Measurements from ENCODE around the gene XRCC5. TPM values are rescaled to one million over a fixed set of nuclear protein-coding genes. Genes with fewer than 3 reads are reported as not detected.

The XRCC5 gene
- total and polyA plus RNA-seq, 3 donors from 2014 or later = 132 to 145 (median 133) TPM

DNA sequence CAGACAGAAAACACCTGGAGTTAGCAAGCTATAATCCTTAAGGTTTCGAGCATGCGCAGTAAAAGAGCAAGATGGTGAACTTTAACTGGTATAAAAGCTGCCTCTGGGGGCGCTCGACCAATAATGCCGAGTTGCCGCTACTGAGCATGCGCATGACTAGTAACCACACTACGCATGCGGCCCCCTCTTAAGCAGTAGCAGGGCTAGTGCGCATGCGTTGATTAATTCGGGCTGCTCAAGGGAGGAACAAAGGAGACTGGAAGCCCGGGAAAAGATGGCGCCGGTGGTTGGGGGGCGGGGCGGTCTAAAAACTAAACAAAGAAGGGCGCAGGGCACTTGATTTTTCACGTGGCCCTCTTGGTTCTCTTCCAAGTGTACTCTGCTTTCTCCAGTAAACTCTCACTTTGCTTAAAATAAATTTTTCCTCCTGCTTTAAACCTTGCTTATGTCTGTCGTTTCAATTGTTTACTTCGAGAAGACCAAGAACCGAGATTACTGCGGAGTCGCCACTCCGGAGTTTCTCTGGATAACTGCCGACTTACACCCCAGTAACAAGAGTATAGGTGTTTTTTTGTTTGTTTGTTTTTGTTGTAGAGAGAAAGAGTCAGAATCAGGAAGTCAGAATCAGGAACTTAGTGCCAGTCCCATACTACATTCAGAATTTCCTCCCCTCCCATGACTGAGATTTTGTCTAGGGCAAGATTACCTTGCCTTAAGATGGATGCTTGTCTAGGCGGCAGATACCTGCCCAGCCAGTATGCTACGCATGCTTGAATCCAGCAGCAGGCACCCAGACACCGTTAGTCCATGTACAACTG lies 5.8 kb downstream of the XRCC5 start:
- Histone ChIP-seq H3K27me3 (no peaks in the 10 kb centered on the region), H3K36me3 (ENCODE audit: low read depth, missing control alignments) (no peaks in the 10 kb centered on the region), H3K4me1 (peaks cover 24% of the 10 kb centered on the region), H3K27ac (peak overlapping the region; percentile 82 to 87), H3K4me3 (peak overlapping the region; percentile 58 to 71), H3K9me3 (no peaks in the 10 kb centered on the region)
- no peak for TF ChIP-seq POLR2A (IDR thresholded peaks at IDR 0.05)
- TF ChIP-seq, protein P1, sequence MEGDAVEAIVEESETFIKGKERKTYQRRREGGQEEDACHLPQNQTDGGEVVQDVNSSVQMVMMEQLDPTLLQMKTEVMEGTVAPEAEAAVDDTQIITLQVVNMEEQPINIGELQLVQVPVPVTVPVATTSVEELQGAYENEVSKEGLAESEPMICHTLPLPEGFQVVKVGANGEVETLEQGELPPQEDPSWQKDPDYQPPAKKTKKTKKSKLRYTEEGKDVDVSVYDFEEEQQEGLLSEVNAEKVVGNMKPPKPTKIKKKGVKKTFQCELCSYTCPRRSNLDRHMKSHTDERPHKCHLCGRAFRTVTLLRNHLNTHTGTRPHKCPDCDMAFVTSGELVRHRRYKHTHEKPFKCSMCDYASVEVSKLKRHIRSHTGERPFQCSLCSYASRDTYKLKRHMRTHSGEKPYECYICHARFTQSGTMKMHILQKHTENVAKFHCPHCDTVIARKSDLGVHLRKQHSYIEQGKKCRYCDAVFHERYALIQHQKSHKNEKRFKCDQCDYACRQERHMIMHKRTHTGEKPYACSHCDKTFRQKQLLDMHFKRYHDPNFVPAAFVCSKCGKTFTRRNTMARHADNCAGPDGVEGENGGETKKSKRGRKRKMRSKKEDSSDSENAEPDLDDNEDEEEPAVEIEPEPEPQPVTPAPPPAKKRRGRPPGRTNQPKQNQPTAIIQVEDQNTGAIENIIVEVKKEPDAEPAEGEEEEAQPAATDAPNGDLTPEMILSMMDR (IDR thresholded peaks at IDR 0.05) = peak; percentile 89 to 99 (median 98)
- 4 to 5% methylated on average over 29 of the region's 29 CpGs for WGBS, 2 donors
- peak; percentile 99 for DNase-seq
- intact Hi-C loops (cut with DNase I; ENCODE audit: low total_unique reads) = loop anchor here (10.0 kb wide), 1 partner anchor 290 kb away; no protein-coding TSS in a partner anchor

GRCh38 chr2:216116418-216116817 lies 7.3 kb downstream of the XRCC5 start:
- no peak overlapping the region for H3K4me3 ChIP-seq
- intact Hi-C loops (cut with DNase I; ENCODE audit: low total_unique reads) = loop anchor here (10.0 kb wide), 1 partner anchor 288 kb away; no protein-coding TSS in a partner anchor
- H3K9me3 ChIP-seq = no peaks in the 10 kb centered on the region
- no peaks in the 10 kb centered on the region for H3K27me3 ChIP-seq
- no peak for DNase-seq
- no peaks in the 10 kb centered on the region for H3K36me3 ChIP-seq (ENCODE audit: low read depth, missing control alignments)
- peaks cover 15% of the 10 kb centered on the region for H3K4me1 ChIP-seq
- 73 to 81% methylated on average over 1 of the region's 1 CpG for WGBS, 2 donors
- TF ChIP-seq POLR2A (IDR thresholded peaks at IDR 0.05) = no peak
- TF ChIP-seq, protein P1 (IDR thresholded peaks at IDR 0.05) = no peak
- no peak overlapping the region for H3K27ac ChIP-seq

GRCh38 chr2:216117561-216118340 lies 8.6 kb downstream of the XRCC5 start:
- Histone ChIP-seq H3K4me3 (no peak overlapping the region), H3K9me3 (no peaks in the 10 kb centered on the region), H3K27ac (no peak overlapping the region), H3K36me3 (ENCODE audit: low read depth, missing control alignments) (no peaks in the 10 kb centered on the region), H3K4me1 (peaks cover 15% of the 10 kb centered on the region), H3K27me3 (no peaks in the 10 kb centered on the region)
- WGBS, 2 donors = 75 to 77% methylated on average over 4 of the region's 4 CpGs
- intact Hi-C loops (cut with DNase I; ENCODE audit: low total_unique reads) = loop anchor here (10.0 kb wide), 1 partner anchor 287 kb away; no protein-coding TSS in a partner anchor
- DNase-seq = no peak
- no peak for TF ChIP-seq POLR2A (IDR thresholded peaks at IDR 0.05)
- TF ChIP-seq, protein P1 (IDR thresholded peaks at IDR 0.05) = no peak

GRCh38 chr2:216118474-216118873 lies 9.3 kb downstream of the XRCC5 start:
- Histone ChIP-seq H3K27me3 (no peaks in the 10 kb centered on the region), H3K4me3 (no peak overlapping the region), H3K4me1 (peaks cover 15% of the 10 kb centered on the region), H3K27ac (no peak overlapping the region), H3K36me3 (ENCODE audit: low read depth, missing control alignments) (no peaks in the 10 kb centered on the region), H3K9me3 (no peaks in the 10 kb centered on the region)
- intact Hi-C loops (cut with DNase I; ENCODE audit: low total_unique reads) = loop anchor here (10.0 kb wide), 1 partner anchor 286 kb away; no protein-coding TSS in a partner anchor
- WGBS, 2 donors = 89 to 91% methylated on average over 1 of the region's 1 CpG
- DNase-seq = no peak
- TF ChIP-seq POLR2A (IDR thresholded peaks at IDR 0.05) = no peak
- TF ChIP-seq, protein P1 (IDR thresholded peaks at IDR 0.05) = no peak

All from testis (tissue), 3 donors.